Measurements from ENCODE around the gene WDR48. TPM values are rescaled to one million over a fixed set of nuclear protein-coding genes. Genes with fewer than 3 reads are reported as not detected.

Gene WDR48
- total and polyA plus RNA-seq, 4 experiments from 2014 or later = 32.6 to 69.8 (median 53.7) TPM

- Histone ChIP-seq H3K4me3 (ENCODE audit: low read length in 2 of 2) (no peak overlapping the region), H3K36me3 (ENCODE audit: insufficient read depth, low read length) (peaks cover 2% of the 10 kb centered on the region), H3K27me3 (ENCODE audit: insufficient read depth, low read length) (no peaks in the 10 kb centered on the region), H3K9me3 (ENCODE audit: control insufficient read depth in 1 of 2, low read length in 2 of 2) (no peaks in the 10 kb centered on the region), H3K4me1 (ENCODE audit: insufficient read depth, low read length) (peaks cover 3% of the 10 kb centered on the region), H3K27ac (ENCODE audit: low read depth, low read length) (no peak overlapping the region)
- H3K27me3 Mint-ChIP-seq = no peaks in the 10 kb centered on the region
- peaks cover 0 to 30% (median 5%) of the 10 kb centered on the region in 4 donors for H3K4me1 Mint-ChIP-seq
- H3K27ac Mint-ChIP-seq = peak overlapping the region in 2 of 7 donors; percentile 25 to 97
- ChIA-PET CTCF (ENCODE audit: partially characterized antibody) (interaction anchor here (1.4 to 24.3 kb wide), 3 partner anchors 9 to 152 kb away, joined by 3 to 471 read pairs (median 10); no protein-coding TSS in a partner anchor), POLR2A (ENCODE audit: partially characterized antibody) (interaction anchor here (1.0 to 1.7 kb wide), 4 partner anchors 10 to 31 kb away, joined by 3 to 10 read pairs (median 4); partner anchors contain the start of genes GORASP1 and TTC21A)
- peaks cover 0 to 9% (median 0%) of the 10 kb centered on the region in 8 donors for H3K9me3 Mint-ChIP-seq
- peaks cover 3 to 24% of the 10 kb centered on the region in 2 donors for H3K36me3 Mint-ChIP-seq
- H3K4me3 Mint-ChIP-seq = no peak overlapping the region
- no peak for DNase-seq
- intact Hi-C loops (cut with micrococcal nuclease) = no loop called here
These were observed 85.0 kb downstream of the WDR48 start for GRCh38 chr3:39136533-39137434.

DNA sequence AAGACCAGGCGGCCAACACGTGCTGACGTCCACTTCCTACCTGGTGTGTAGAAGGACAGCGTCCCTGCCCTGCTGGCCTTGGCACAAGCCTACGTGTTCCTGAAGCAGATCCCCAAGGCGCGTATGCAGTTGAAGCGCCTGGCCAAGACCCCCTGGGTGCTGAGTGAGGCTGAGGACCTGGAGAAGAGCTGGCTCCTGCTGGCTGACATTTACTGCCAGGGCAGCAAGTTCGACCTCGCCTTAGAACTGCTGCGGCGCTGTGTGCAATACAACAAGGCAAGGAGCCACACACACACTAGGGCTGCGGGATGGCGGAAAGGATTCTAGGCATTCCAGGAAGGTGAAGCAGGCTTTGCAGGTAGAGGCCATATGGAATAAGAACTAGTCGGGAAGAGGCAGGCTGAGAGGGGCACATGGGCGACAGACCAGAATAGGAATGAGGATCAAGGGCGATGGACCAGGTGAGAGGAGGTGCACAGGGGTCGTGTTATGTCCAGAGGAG, 85.7 kb downstream of the WDR48 start:
- peaks cover 7 to 31% of the 10 kb centered on the region in 2 donors for H3K36me3 Mint-ChIP-seq
- Histone ChIP-seq H3K27ac (ENCODE audit: low read depth, low read length) (no peak overlapping the region), H3K27me3 (ENCODE audit: insufficient read depth, low read length) (no peaks in the 10 kb centered on the region), H3K4me3 (ENCODE audit: low read length in 2 of 2) (no peak overlapping the region), H3K4me1 (ENCODE audit: insufficient read depth, low read length) (peaks cover 3% of the 10 kb centered on the region), H3K36me3 (ENCODE audit: insufficient read depth, low read length) (peaks cover 9% of the 10 kb centered on the region), H3K9me3 (ENCODE audit: control insufficient read depth in 1 of 2, low read length in 2 of 2) (no peaks in the 10 kb centered on the region)
- peaks cover 0 to 7% (median 0%) of the 10 kb centered on the region in 8 donors for H3K9me3 Mint-ChIP-seq
- peak overlapping the region in 1 of 8 donors; percentile 7 for H3K4me3 Mint-ChIP-seq
- CTCF ChIA-PET (ENCODE audit: partially characterized antibody) = interaction anchor here (1.4 to 2.9 kb wide), 2 partner anchors 10 to 151 kb away, joined by 3 to 10 read pairs; no protein-coding TSS in a partner anchor
- H3K27ac Mint-ChIP-seq = peak overlapping the region in 5 of 7 donors; percentile 34 to 97 (median 60)
- intact Hi-C loops (cut with micrococcal nuclease) = no loop called here
- H3K4me1 Mint-ChIP-seq = peaks cover under 1 to 36% (median 7%) of the 10 kb centered on the region in 4 donors
- POLR2A ChIA-PET (ENCODE audit: partially characterized antibody) = interaction anchor here (1.2 to 1.6 kb wide), 2 partner anchors 30 to 32 kb away, joined by 3 to 5 read pairs; partner anchors contain the start of genes GORASP1 and TTC21A
- DNase-seq = no peak
- no peaks in the 10 kb centered on the region for H3K27me3 Mint-ChIP-seq

- Histone ChIP-seq H3K4me1 (ENCODE audit: insufficient read depth, low read length) (peaks cover 3% of the 10 kb centered on the region), H3K9me3 (ENCODE audit: control insufficient read depth in 1 of 2, low read length in 2 of 2) (no peaks in the 10 kb centered on the region), H3K36me3 (ENCODE audit: insufficient read depth, low read length) (peaks cover 16% of the 10 kb centered on the region), H3K27ac (ENCODE audit: low read depth, low read length) (no peak overlapping the region), H3K4me3 (ENCODE audit: low read length in 2 of 2) (no peak overlapping the region), H3K27me3 (ENCODE audit: insufficient read depth, low read length) (no peaks in the 10 kb centered on the region)
- Mint-ChIP-seq H3K4me3 (peak overlapping the region in 1 of 8 donors; percentile 7), H3K27ac (peak overlapping the region in 6 of 7 donors; percentile 29 to 97 (median 68)), H3K4me1 (peaks cover 2 to 43% (median 10%) of the 10 kb centered on the region in 4 donors), H3K36me3 (peaks cover 13 to 37% of the 10 kb centered on the region in 2 donors), H3K9me3 (peaks cover 0 to 7% (median 0%) of the 10 kb centered on the region in 8 donors), H3K27me3 (no peaks in the 10 kb centered on the region)
- intact Hi-C loops (cut with micrococcal nuclease) = no loop called here
- CTCF ChIA-PET (ENCODE audit: partially characterized antibody) = interaction anchor here (0.6 to 2.9 kb wide), 3 partner anchors 10 to 153 kb away, joined by 3 to 10 read pairs (median 3); no protein-coding TSS in a partner anchor
- DNase-seq = peak in 1 of 5 donors; percentile 50
- POLR2A ChIA-PET (ENCODE audit: partially characterized antibody) = interaction anchor here (1.6 kb wide), 1 partner anchor 30 kb away, joined by 5 read pairs; the partner anchor contains the start of genes GORASP1 and TTC21A
These were observed 86.4 kb downstream of the WDR48 start for GRCh38 chr3:39137991-39138803.

GRCh38 chr3:39138804-39139415, 87.1 kb downstream of the WDR48 start:
- Histone ChIP-seq H3K27ac (ENCODE audit: low read depth, low read length) (no peak overlapping the region), H3K27me3 (ENCODE audit: insufficient read depth, low read length) (no peaks in the 10 kb centered on the region), H3K9me3 (ENCODE audit: control insufficient read depth in 1 of 2, low read length in 2 of 2) (no peaks in the 10 kb centered on the region), H3K36me3 (ENCODE audit: insufficient read depth, low read length) (peaks cover 23% of the 10 kb centered on the region), H3K4me3 (ENCODE audit: low read length in 2 of 2) (no peak overlapping the region), H3K4me1 (ENCODE audit: insufficient read depth, low read length) (peaks cover 3% of the 10 kb centered on the region)
- Mint-ChIP-seq H3K9me3 (peaks cover 0 to 7% (median 0%) of the 10 kb centered on the region in 8 donors), H3K4me3 (no peak overlapping the region), H3K27ac (peak overlapping the region in 6 of 7 donors; percentile 42 to 97 (median 74)), H3K4me1 (peaks cover 2 to 47% (median 10%) of the 10 kb centered on the region in 4 donors), H3K27me3 (no peaks in the 10 kb centered on the region), H3K36me3 (peaks cover 17 to 44% of the 10 kb centered on the region in 2 donors)
- intact Hi-C loops (cut with micrococcal nuclease) = no loop called here
- ChIA-PET POLR2A (ENCODE audit: partially characterized antibody) (interaction anchor here (1.6 kb wide), 1 partner anchor 31 kb away, joined by 5 read pairs; the partner anchor contains the start of genes GORASP1 and TTC21A), CTCF (ENCODE audit: partially characterized antibody) (no interaction called here)
- DNase-seq = no peak

DNA sequence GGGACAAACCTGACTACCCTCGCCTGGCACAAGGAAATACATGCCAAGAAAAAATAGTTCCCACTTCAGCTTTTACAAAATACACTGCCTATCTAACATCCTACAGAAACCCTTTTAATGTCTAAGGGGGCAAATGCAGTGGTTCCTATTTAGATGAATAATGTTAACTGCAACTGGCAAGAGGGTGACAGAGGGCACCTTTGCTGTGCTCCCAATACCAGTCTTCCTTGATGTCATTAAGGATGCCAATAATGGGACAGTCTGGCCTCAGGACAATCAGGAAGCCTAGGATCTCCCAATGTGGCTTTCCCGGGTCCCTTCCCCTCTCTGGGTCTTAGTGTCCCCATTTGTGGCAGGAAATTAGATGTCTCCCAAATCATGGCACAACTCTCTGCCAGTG, 87.6 kb downstream of the WDR48 start:
- peaks cover 3% of the 10 kb centered on the region for H3K4me1 ChIP-seq (ENCODE audit: insufficient read depth, low read length)
- ChIA-PET POLR2A (ENCODE audit: partially characterized antibody) (no interaction called here), CTCF (ENCODE audit: partially characterized antibody) (no interaction called here)
- H3K9me3 Mint-ChIP-seq = peaks cover 0 to 8% (median 0%) of the 10 kb centered on the region in 8 donors
- H3K27me3 Mint-ChIP-seq = no peaks in the 10 kb centered on the region
- peaks cover 22 to 49% of the 10 kb centered on the region in 2 donors for H3K36me3 Mint-ChIP-seq
- H3K4me1 Mint-ChIP-seq = peaks cover 2 to 51% (median 10%) of the 10 kb centered on the region in 4 donors
- no peak for DNase-seq
- peak overlapping the region in 5 of 7 donors; percentile 29 to 97 (median 46) for H3K27ac Mint-ChIP-seq
- intact Hi-C loops (cut with micrococcal nuclease) = no loop called here
- peaks cover 29% of the 10 kb centered on the region for H3K36me3 ChIP-seq (ENCODE audit: insufficient read depth, low read length)
- H3K4me3 Mint-ChIP-seq = no peak overlapping the region
- H3K27ac ChIP-seq (ENCODE audit: low read depth, low read length) = no peak overlapping the region
- no peak overlapping the region for H3K4me3 ChIP-seq (ENCODE audit: low read length in 2 of 2)
- H3K9me3 ChIP-seq (ENCODE audit: control insufficient read depth in 1 of 2, low read length in 2 of 2) = no peaks in the 10 kb centered on the region
- no peaks in the 10 kb centered on the region for H3K27me3 ChIP-seq (ENCODE audit: insufficient read depth, low read length)

DNA sequence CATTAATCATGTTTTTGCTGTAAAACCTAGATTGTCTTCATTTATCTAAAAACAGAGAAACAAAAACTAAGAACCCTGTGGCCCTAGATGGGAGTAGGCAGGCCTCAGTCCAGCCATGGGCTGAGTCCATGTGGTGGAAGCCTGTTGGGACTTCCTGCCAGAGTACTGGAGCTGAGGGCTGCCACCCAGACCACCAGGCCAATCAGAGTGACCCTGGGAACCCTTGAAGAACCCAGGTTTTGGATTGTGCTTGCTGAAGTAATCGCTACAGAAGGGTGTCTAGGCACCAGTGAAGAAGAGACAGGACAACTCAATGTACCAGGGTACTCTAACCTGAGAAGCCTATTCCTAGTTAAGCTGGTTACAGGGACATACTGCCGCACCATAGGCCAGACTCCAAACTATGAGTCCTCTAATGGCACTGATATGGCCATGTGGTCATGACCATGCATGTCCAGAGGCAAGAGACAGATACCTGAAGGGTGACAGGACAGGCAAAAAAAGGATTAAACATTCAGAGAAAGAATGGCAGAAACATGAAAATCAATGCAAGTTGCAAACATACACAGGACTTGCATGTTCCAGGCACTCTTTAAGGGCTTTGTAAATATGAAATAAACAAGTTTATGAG, 88.6 kb downstream of the WDR48 start:
- intact Hi-C loops (cut with micrococcal nuclease) = no loop called here
- Mint-ChIP-seq H3K36me3 (peaks cover 26 to 59% of the 10 kb centered on the region in 2 donors), H3K27ac (peak overlapping the region in 6 of 7 donors; percentile 54 to 97 (median 83)), H3K9me3 (peaks cover 0 to 10% (median 0%) of the 10 kb centered on the region in 8 donors), H3K27me3 (no peaks in the 10 kb centered on the region), H3K4me3 (peak overlapping the region in 1 of 8 donors; percentile 29), H3K4me1 (peaks cover 2 to 55% (median 13%) of the 10 kb centered on the region in 4 donors)
- Histone ChIP-seq H3K27me3 (ENCODE audit: insufficient read depth, low read length) (no peaks in the 10 kb centered on the region), H3K4me3 (ENCODE audit: low read length in 2 of 2) (no peak overlapping the region), H3K4me1 (ENCODE audit: insufficient read depth, low read length) (peaks cover 3% of the 10 kb centered on the region), H3K27ac (ENCODE audit: low read depth, low read length) (no peak overlapping the region), H3K9me3 (ENCODE audit: control insufficient read depth in 1 of 2, low read length in 2 of 2) (no peaks in the 10 kb centered on the region), H3K36me3 (ENCODE audit: insufficient read depth, low read length) (peaks cover 39% of the 10 kb centered on the region)
- no peak for DNase-seq
- CTCF ChIA-PET (ENCODE audit: partially characterized antibody) = interaction anchor here (0.8 to 1.1 kb wide), 2 partner anchors 14 to 150 kb away, joined by 3 to 4 read pairs; no protein-coding TSS in a partner anchor
- POLR2A ChIA-PET (ENCODE audit: partially characterized antibody) = no interaction called here
